Tongue (tissue), 2 donors: Measurements from ENCODE around the gene ACACA. TPM values are rescaled to one million over a fixed set of nuclear protein-coding genes. Genes with fewer than 3 reads are reported as not detected.

Experiments
- DNase-seq: peaks from one replicate; pipeline ENCODE4 v3.0.0-alpha.2; 2015
- total RNA-seq: library from RNA; depleted of rRNA; stranded (reverse); fragments of >200 nt; gene quantifications from one replicate; pipeline ENCODE4 v1.2.3, GENCODE V29; 2014

Gene ACACA
- total RNA-seq, 1 donor from 2014 or later, result 45.0 TPM

- DNase-seq, result no peak
Observed at GRCh38 chr17:37344519-37344918, 62.1 kb downstream of the ACACA start.

DNA sequence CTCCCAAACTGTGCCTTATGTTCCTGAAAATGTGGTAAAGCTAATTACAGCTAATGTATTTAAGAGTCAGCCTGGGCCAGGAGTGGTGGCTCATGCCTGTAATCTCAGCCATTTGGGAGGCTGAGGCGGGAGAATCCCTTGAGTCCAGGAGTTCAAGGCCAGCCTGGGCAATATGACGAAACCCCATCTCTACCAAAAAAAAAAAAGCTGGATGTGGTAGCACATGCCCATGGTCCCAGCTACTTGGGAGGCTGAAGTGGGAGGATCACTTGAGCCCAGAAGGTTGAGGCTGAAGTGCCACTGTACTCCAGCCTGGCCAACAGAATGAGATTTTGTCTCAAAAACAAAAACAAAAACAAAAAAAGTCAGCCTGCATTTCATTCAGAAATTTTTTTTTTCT is 64.0 kb downstream of the ACACA start:
- DNase-seq, result no peak

- no peak for DNase-seq
Observed at GRCh38 chr17:37340804-37341203, 65.8 kb downstream of the ACACA start.

GRCh38 chr17:37339321-37339720 is 67.3 kb downstream of the ACACA start:
- DNase-seq, result no peak

DNA sequence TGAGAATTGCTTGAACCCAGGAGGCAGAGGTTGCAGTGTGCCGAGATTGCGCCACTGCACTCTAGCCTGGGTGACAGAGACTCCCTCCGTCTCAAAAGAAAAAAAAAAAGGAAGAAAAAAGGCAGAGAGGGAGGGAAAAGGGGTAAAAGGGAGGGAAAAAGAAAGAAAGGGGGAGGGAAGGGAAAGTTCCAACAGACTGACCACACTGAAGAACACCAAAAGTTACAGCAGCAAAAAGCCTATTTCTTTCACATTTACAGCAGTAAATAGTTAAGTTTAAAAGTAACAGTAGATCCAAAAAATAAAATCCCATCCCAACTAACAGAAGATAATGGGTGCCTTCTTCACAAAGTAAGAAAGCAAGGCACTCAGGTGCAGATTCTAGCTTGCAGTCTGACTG is 67.8 kb downstream of the ACACA start:
- no peak for DNase-seq

GRCh38 chr17:37327341-37328090 is 79.1 kb downstream of the ACACA start:
- no peak for DNase-seq

- DNase-seq, result no peak
Observed at GRCh38 chr17:37322826-37323561, 83.6 kb downstream of the ACACA start.

DNA sequence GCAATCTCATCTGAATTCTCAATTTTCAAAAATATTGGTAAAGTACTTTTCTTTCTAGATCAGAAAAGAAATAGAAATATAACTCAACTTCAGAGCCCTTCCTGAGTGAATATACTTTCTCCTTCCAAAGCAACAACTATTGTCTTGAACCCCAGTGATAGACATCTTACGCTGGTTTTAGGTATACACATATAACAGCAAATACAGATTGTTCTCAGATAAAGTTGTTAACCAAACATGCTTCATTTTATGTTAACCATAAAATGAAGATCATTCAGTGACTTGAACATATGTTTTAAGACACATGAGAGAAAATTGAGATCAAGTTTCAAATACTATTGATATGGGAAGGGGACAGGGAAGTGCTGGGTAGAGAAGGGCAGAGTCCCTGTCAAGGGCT is 84.5 kb downstream of the ACACA start:
- no peak for DNase-seq

DNA sequence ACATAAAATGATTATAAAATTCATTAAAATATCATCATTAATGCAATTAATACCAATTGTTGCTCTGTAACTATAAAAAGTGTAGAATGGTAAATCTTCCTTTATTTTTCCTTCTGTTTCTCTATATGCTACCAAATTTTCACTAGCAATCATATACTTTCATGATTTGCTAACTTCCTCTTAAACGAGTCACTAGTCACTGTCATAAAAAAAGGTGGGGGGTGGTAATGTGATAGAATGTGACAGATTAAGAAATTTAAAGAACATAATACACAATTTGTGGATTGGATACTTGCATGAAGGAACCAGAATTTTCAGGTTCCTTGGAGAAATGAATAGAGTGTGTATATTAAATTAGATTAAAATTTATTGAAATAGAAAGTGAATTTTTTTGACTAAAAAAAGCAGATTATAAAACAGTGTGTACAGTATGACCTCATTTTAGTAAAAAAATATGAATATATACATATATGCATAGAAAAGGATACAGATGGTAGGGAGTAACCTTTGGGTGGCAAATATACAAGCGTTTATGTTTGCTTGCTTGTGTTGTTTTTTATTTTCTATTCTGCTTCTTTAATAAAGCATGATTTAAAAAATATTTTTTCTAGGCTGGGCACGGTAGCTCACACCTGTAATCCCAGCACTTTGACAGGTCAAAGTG is 87.6 kb downstream of the ACACA start:
- no peak for DNase-seq

DNA sequence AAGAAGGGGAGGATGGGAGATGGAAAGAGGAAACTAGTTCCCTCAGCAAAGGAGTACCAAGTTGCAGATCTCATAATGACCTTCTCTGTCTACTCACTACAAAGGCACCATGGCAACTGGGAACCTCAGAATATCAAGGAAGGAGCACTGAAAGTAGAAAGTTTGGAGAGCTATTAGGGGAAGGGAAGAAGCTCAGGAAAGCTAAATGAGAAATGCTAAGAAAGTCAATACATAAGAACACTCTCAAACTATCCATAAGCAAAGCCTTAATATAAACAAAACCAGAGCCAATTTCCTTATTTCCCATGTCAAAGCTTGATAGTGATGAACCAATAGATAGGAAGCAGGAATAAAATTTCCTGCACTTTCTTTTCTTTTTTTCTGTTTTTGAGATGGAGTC is 88.8 kb downstream of the ACACA start:
- DNase-seq, result no peak

DNA sequence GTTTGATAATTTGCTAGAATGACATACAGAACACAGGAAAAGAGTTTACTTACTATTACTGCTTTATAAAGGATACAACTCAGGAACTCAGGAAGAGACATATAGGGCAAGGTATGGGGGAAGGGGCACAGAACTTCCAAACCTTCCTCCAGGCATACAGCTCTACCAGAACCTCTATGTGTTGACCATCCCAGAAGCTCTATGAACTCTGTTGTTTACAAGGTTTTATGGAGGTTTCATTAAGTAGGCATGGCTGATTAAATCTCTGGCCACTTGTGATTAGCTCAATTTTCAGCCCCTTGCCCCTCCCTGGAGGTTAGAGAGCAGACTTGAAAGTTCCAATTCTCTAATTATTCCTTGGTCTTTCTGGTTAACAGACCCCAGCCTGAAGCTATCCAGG is 91.0 kb downstream of the ACACA start:
- DNase-seq, result no peak

DNA sequence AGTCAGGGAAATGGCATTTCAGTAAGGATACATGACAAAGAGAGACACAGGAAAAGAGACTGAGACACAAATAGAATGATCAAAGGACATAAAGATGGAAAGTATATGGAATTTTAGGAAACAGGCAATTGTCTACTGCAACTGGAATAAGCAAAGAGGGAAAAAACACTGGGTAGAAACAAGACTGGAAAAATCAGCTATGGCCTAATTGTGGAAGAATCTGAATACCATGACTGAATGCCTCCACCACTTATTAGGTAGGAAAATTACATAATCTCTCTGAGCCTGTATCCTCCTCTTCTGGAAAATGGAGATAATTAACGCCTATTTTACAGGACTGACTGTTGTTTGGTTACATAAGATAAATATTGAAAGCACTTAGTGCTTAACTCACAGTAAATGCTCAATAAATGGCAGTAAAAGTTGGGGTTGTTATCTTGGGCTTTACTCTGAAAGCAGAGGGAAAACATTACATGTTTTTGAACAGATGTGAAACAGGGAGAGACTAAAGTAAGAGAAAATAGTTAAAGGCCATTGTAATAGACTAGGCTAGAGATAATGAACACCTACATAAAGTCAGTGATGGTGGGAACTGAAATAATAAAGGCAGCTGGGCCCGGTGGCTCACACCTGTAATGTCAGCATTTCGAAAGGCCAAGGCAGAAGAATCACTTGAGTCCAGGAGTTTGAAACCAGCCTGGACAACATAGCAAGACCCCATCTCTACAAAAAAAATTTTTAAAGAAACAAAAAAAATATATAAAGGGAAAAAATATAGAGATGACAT is 94.3 kb downstream of the ACACA start:
- DNase-seq, result no peak

DNA sequence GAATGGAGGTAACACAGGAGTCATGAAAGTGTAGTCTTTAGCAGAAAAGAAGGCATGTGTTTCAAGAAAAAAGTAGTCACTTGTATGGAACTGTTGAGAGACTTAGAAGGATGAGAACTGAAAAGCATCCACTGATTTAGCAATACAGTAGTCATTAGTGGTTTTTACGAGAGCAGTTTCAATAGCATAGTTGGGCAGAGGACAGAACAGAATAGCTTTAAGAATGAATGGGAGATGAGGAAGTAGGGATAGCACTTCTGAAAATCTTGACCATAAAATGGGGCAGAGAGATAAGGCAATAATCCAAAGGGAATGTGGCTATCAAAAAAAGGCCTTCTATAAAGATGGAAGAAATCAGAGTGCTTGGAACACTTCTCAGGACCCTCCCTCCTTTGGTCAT is 95.7 kb downstream of the ACACA start:
- no peak for DNase-seq

GRCh38 chr17:37309051-37309450 is 97.6 kb downstream of the ACACA start:
- DNase-seq, result no peak

GRCh38 chr17:37305406-37305905 is 101.2 kb downstream of the ACACA start:
- DNase-seq, result no peak

DNA sequence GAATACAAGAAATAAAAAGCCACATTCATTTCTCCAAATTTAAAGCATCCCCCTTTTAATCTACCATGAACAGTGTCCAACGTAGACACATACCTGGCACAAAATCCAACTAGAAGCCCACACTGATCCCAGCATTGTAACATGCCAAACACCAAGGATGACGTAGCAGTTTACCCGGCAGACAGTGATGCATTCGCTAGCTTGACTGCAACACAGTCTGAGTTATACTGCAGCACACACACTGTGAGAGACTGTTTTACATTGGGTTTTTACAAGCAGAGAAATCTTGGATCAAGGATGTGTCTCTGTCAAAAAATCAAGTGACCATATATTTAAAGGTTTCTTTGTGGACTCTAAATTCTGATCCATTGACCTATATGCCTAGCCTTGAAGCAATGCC is 105.3 kb downstream of the ACACA start:
- no peak for DNase-seq

GRCh38 chr17:37300683-37301082 is 106.0 kb downstream of the ACACA start:
- peak; percentile 5 for DNase-seq

DNA sequence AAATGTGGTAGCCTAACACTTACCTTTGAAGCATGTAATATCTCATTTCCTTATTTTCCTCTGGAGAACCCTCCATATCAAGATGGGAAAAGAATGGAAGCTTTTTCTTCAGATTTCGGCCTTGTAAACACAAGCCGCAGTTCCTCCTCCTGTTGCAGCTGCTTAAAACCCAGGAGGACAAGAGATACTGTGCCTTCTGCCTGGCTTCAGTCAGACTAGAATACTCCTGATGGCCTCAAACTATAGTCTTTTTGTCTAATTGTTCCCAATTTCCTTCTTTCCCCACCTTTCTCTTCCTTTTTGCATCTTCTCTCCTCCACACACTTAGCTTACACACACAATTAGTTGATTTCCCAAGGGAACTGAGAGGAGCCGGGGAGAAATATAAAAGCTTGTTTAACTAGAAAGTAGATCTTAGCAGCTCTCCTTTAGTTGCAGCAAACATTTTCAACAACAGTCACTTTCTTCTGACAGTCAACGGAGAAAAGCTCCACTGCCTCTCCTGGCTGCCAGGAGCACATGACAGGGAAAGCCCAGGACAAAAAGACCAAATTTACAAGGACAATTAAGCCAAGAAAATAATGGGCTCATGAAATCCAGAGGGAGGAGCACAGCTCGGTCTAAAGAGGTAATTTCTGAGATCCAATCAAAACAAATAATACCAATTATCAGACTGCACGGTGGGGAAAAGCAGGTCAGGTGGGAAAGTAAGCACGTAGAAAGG is 107.2 kb downstream of the ACACA start:
- peak; percentile 28 for DNase-seq

GRCh38 chr17:37295888-37296287 is 110.7 kb downstream of the ACACA start:
- DNase-seq, result peak; percentile 7

GRCh38 chr17:37294888-37295287 is 111.7 kb downstream of the ACACA start:
- no peak for DNase-seq

DNA sequence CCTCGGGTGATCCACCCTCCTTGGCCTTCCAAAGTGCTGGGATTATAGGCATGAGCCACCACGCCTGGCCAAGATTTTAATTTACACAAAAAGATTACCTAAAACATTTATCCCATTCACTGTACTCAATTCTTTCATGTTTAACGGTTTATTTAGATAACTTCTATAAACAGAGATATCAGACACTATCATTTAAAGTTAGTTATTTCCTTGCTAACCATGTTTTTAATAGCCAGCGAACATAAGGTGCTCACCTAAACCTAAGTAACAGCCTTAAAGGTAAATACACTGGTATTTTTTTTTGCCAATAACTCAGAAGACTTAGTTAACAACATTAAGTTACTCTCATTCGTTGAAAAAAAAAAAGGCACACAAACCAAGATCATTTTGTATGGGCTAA is 112.9 kb downstream of the ACACA start:
- DNase-seq, result no peak
